ENCODE results near the gene PTPN1. TPM values are rescaled to one million over a fixed set of nuclear protein-coding genes. Genes with fewer than 3 reads are reported as not detected.
A peak's percentile ranks its signal among the peaks of the same experiment; 100 is the strongest.

Gene PTPN1
- total RNA-seq, 1 donor from 2014 or later, result 26.0 TPM

- Mint-ChIP-seq H3K4me3 (ENCODE audit: low read depth) (peak overlapping the region; percentile 91), H3K36me3 (ENCODE audit: insufficient read depth) (no peaks in the 10 kb centered on the region), H3K4me1 (ENCODE audit: low read depth) (peaks cover 31% of the 10 kb centered on the region), H3K9me3 (ENCODE audit: low read depth) (no peaks in the 10 kb centered on the region), H3K27me3 (no peaks in the 10 kb centered on the region), H3K27ac (peak overlapping the region; percentile 94)
- DNase-seq (ENCODE audit: low spot score, unreplicated experiment), result no peak
- TF ChIP-seq CTCF (IDR thresholded peaks at IDR 0.05; ENCODE audit: unreplicated experiment), result no peak
Observed at GRCh38 chr20:50510706-50511542, 741 bp downstream of the PTPN1 start.

GRCh38 chr20:50512323-50512722 lies 2.1 kb downstream of the PTPN1 start:
- Mint-ChIP-seq H3K4me1 (ENCODE audit: low read depth) (peaks cover 31% of the 10 kb centered on the region), H3K4me3 (ENCODE audit: low read depth) (no peak overlapping the region), H3K36me3 (ENCODE audit: insufficient read depth) (no peaks in the 10 kb centered on the region), H3K9me3 (ENCODE audit: low read depth) (no peaks in the 10 kb centered on the region), H3K27ac (no peak overlapping the region), H3K27me3 (no peaks in the 10 kb centered on the region)
- DNase-seq (ENCODE audit: low spot score, unreplicated experiment), result no peak
- no peak for TF ChIP-seq CTCF (IDR thresholded peaks at IDR 0.05; ENCODE audit: unreplicated experiment)

GRCh38 chr20:50513169-50514034 lies 3.2 kb downstream of the PTPN1 start:
- no peaks in the 10 kb centered on the region for H3K27me3 Mint-ChIP-seq
- no peak overlapping the region for H3K4me3 Mint-ChIP-seq (ENCODE audit: low read depth)
- peaks cover 34% of the 10 kb centered on the region for H3K4me1 Mint-ChIP-seq (ENCODE audit: low read depth)
- H3K9me3 Mint-ChIP-seq (ENCODE audit: low read depth), result no peaks in the 10 kb centered on the region
- TF ChIP-seq CTCF (IDR thresholded peaks at IDR 0.05; ENCODE audit: unreplicated experiment), result no peak
- DNase-seq (ENCODE audit: low spot score, unreplicated experiment), result no peak
- peak overlapping the region; percentile 7 for H3K27ac Mint-ChIP-seq
- H3K36me3 Mint-ChIP-seq (ENCODE audit: insufficient read depth), result no peaks in the 10 kb centered on the region

GRCh38 chr20:50514035-50514337 lies 3.8 kb downstream of the PTPN1 start:
- no peak overlapping the region for H3K4me3 Mint-ChIP-seq (ENCODE audit: low read depth)
- peaks cover 32% of the 10 kb centered on the region for H3K4me1 Mint-ChIP-seq (ENCODE audit: low read depth)

More at GRCh38 chr20:50514035-50514337, 3.8 kb downstream of the PTPN1 start:
- Mint-ChIP-seq H3K36me3 (ENCODE audit: insufficient read depth) (no peaks in the 10 kb centered on the region), H3K27ac (no peak overlapping the region), H3K27me3 (no peaks in the 10 kb centered on the region), H3K9me3 (ENCODE audit: low read depth) (no peaks in the 10 kb centered on the region)
- no peak for DNase-seq (ENCODE audit: low spot score, unreplicated experiment)
- no peak for TF ChIP-seq CTCF (IDR thresholded peaks at IDR 0.05; ENCODE audit: unreplicated experiment)
